Endometrium (tissue), 2 donors: ENCODE measurements around the gene GRIK2.

Experiments
- FAIRE-seq: peaks from 2 replicates; lab custom pipeline; 2012; peaks lifted over from hg19 to GRCh38; lab: Jason Lieb, UNC
- donor health status: control.
- donor health status: control.

The GRIK2 gene

GRCh38 chr6:101719521-101719920, 326.0 kb downstream of the GRIK2 start:
- FAIRE-seq = no peak

- no peak for FAIRE-seq
Observed at GRCh38 chr6:101722471-101722870, 329.0 kb downstream of the GRIK2 start.

- FAIRE-seq = no peak
Observed at GRCh38 chr6:101722991-101723579, 329.6 kb downstream of the GRIK2 start.

- FAIRE-seq = no peak
Observed at GRCh38 chr6:101728388-101728787, 334.9 kb downstream of the GRIK2 start.

GRCh38 chr6:101728956-101729355, 335.4 kb downstream of the GRIK2 start:
- FAIRE-seq = no peak

- FAIRE-seq = no peak
Observed at GRCh38 chr6:101730954-101731353, 337.4 kb downstream of the GRIK2 start.

GRCh38 chr6:101733899-101734298, 340.4 kb downstream of the GRIK2 start:
- no peak for FAIRE-seq

- no peak for FAIRE-seq
Observed at GRCh38 chr6:101738481-101738880, 345.0 kb downstream of the GRIK2 start.

GRCh38 chr6:101740631-101741030, 347.1 kb downstream of the GRIK2 start:
- no peak for FAIRE-seq

GRCh38 chr6:101741474-101742171, 348.1 kb downstream of the GRIK2 start:
- FAIRE-seq = no peak

GRCh38 chr6:101747160-101747559, 353.7 kb downstream of the GRIK2 start:
- FAIRE-seq = no peak

GRCh38 chr6:101747716-101748115, 354.2 kb downstream of the GRIK2 start:
- no peak for FAIRE-seq

- no peak for FAIRE-seq
Observed at GRCh38 chr6:101755931-101756330, 362.4 kb downstream of the GRIK2 start.

- no peak for FAIRE-seq
Observed at GRCh38 chr6:101758368-101758767, 364.9 kb downstream of the GRIK2 start.

- no peak for FAIRE-seq
Observed at GRCh38 chr6:101760843-101761621, 367.5 kb downstream of the GRIK2 start.

- FAIRE-seq = no peak
Observed at GRCh38 chr6:101762851-101763250, 369.3 kb downstream of the GRIK2 start.

- FAIRE-seq = no peak
Observed at GRCh38 chr6:101765281-101765680, 371.8 kb downstream of the GRIK2 start.

- no peak for FAIRE-seq
Observed at GRCh38 chr6:101770116-101770515, 376.6 kb downstream of the GRIK2 start.

GRCh38 chr6:101776919-101777350, 383.4 kb downstream of the GRIK2 start:
- no peak for FAIRE-seq

- FAIRE-seq = no peak
Observed at GRCh38 chr6:101777646-101778045, 384.1 kb downstream of the GRIK2 start.

GRCh38 chr6:101779051-101779844, 385.7 kb downstream of the GRIK2 start:
- no peak for FAIRE-seq

- no peak for FAIRE-seq
Observed at GRCh38 chr6:101783287-101783686, 389.8 kb downstream of the GRIK2 start.
